Osteocyte (in vitro differentiated cells): ENCODE data around the gene LHFPL5. TPM values are rescaled to one million over a fixed set of nuclear protein-coding genes. Genes with fewer than 3 reads are reported as not detected.
A peak's percentile ranks its signal among the peaks of the same experiment; 100 is the strongest.

Experiments
- DNase-seq: peaks from one replicate; pipeline ENCODE4 v3.0.0; 2021; ENCODE audit warnings: mixed read lengths; ENCODE audit not compliant: unreplicated experiment; ENCODE audit errors: extremely low spot score
- H3K27ac Mint-ChIP-seq: one replicate; pipeline ENCODE4 v1.8.0; 2021; ENCODE audit warnings: mild to moderate bottlenecking, mixed read lengths; ENCODE audit not compliant: unreplicated experiment
- H3K27me3 Mint-ChIP-seq: one replicate; pipeline ENCODE4 v1.8.0; 2021; ENCODE audit warnings: mixed read lengths; ENCODE audit not compliant: unreplicated experiment
- H3K36me3 Mint-ChIP-seq: one replicate; pipeline ENCODE4 v1.8.0; 2021; ENCODE audit warnings: mixed read lengths; ENCODE audit not compliant: unreplicated experiment
- H3K4me1 Mint-ChIP-seq: one replicate; pipeline ENCODE4 v1.8.0; 2021; ENCODE audit warnings: mixed read lengths; ENCODE audit not compliant: unreplicated experiment
- H3K4me3 Mint-ChIP-seq: one replicate; pipeline ENCODE4 v1.8.0; 2021; ENCODE audit warnings: mild to moderate bottlenecking, moderate library complexity, mixed read lengths; ENCODE audit not compliant: unreplicated experiment
- H3K9me3 Mint-ChIP-seq: one replicate; pipeline ENCODE4 v1.8.0; 2021; ENCODE audit warnings: mixed read lengths; ENCODE audit not compliant: unreplicated experiment
- CTCF ChIP-seq: fragments of 200-600 bp; sonication (generic); IDR thresholded peaks from 2 replicates; pipeline ENCODE4 v1.5.0; 2021; ENCODE audit warnings: antibody characterized with exemption, mild to moderate bottlenecking, moderate library complexity
- total RNA-seq: library from RNA; stranded (reverse); gene quantifications from 2 replicates; pipeline ENCODE4 v1.2.1, GENCODE V29; 2021

Gene LHFPL5
- total RNA-seq, 1 donor from 2014 or later, result not detected

- no peak overlapping the region for H3K4me3 Mint-ChIP-seq
- DNase-seq, result no peak
- no peak overlapping the region for H3K27ac Mint-ChIP-seq
- H3K36me3 Mint-ChIP-seq, result no peaks in the 10 kb centered on the region
- H3K9me3 Mint-ChIP-seq, result no peaks in the 10 kb centered on the region
- H3K4me1 Mint-ChIP-seq, result no peaks in the 10 kb centered on the region
- peaks cover 42% of the 10 kb centered on the region for H3K27me3 Mint-ChIP-seq
- no peak for TF ChIP-seq CTCF
Observed at GRCh38 chr6:35771343-35771627, 33.9 kb upstream of the LHFPL5 start.

GRCh38 chr6:35774116-35774794 is 30.9 kb upstream of the LHFPL5 start:
- H3K36me3 Mint-ChIP-seq, result no peaks in the 10 kb centered on the region
- no peak for TF ChIP-seq CTCF
- H3K9me3 Mint-ChIP-seq, result no peaks in the 10 kb centered on the region
- H3K4me3 Mint-ChIP-seq, result no peak overlapping the region
- H3K27me3 Mint-ChIP-seq, result peaks cover 21% of the 10 kb centered on the region
- peaks cover 4% of the 10 kb centered on the region for H3K4me1 Mint-ChIP-seq
- DNase-seq, result no peak
- no peak overlapping the region for H3K27ac Mint-ChIP-seq

- Mint-ChIP-seq H3K4me1 (peaks cover 4% of the 10 kb centered on the region), H3K27ac (no peak overlapping the region), H3K27me3 (peaks cover 20% of the 10 kb centered on the region), H3K36me3 (no peaks in the 10 kb centered on the region), H3K4me3 (no peak overlapping the region), H3K9me3 (no peaks in the 10 kb centered on the region)
- no peak for DNase-seq
- TF ChIP-seq CTCF, result no peak
Observed at GRCh38 chr6:35775031-35775430, 30.1 kb upstream of the LHFPL5 start.

GRCh38 chr6:35776364-35777215 is 28.6 kb upstream of the LHFPL5 start, which contains the start of gene CLPSL2:
Gene CLPSL2 (plus strand): TSS chr6:35776598. CDS start chr6:35776619, 21 bp downstream.
- H3K27ac Mint-ChIP-seq, result no peak within 1 kb of the TSS
- H3K27me3 Mint-ChIP-seq, result peaks cover 23% of the 10 kb centered on the region
- peaks cover 4% of the 10 kb centered on the region for H3K4me1 Mint-ChIP-seq
- no peaks in the 10 kb centered on the region for H3K9me3 Mint-ChIP-seq
- TF ChIP-seq CTCF, result no peak
- H3K4me3 Mint-ChIP-seq, result peak within 1 kb of the TSS; percentile 72
- no peak for DNase-seq
- no peaks in the 10 kb centered on the region for H3K36me3 Mint-ChIP-seq
